PFSK-1 (cell line): ENCODE results near the gene SHLD2.

Experiments
- POLR2AphosphoS5 ChIP-seq: IDR thresholded peaks from 2 replicates; pipeline ENCODE4 v1.6.1; 2012; ENCODE audit warnings: low read depth, mild to moderate bottlenecking, control low read depth, low read length, moderate library complexity
- SIN3A ChIP-seq: IDR thresholded peaks from 2 replicates; pipeline ENCODE4 v1.6.1; 2012; ENCODE audit warnings: mild to moderate bottlenecking, low read length, moderate library complexity, borderline replicate concordance; ENCODE audit not compliant: insufficient read depth
- TAF1 ChIP-seq: IDR thresholded peaks from 2 replicates; pipeline ENCODE4 v1.6.1; 2012; ENCODE audit warnings: low read length, control low read depth, borderline replicate concordance; ENCODE audit not compliant: insufficient read depth
- TF ChIP-seq, protein P1 (sequence below), 2 experiments: IDR thresholded peaks; 2 replicates each; pipeline versions ENCODE4 v1.6.1 to v1.8.0; 2011 to 2012; ENCODE audit warnings: low read depth in 2 of 2, low read length in 2 of 2, control low read depth in 1 of 2, inconsistent platforms in 1 of 2, mild to moderate bottlenecking in 1 of 2, moderate library complexity in 1 of 2; ENCODE audit not compliant: insufficient read depth in 1 of 2

- TF ChIP-seq, protein P1, sequence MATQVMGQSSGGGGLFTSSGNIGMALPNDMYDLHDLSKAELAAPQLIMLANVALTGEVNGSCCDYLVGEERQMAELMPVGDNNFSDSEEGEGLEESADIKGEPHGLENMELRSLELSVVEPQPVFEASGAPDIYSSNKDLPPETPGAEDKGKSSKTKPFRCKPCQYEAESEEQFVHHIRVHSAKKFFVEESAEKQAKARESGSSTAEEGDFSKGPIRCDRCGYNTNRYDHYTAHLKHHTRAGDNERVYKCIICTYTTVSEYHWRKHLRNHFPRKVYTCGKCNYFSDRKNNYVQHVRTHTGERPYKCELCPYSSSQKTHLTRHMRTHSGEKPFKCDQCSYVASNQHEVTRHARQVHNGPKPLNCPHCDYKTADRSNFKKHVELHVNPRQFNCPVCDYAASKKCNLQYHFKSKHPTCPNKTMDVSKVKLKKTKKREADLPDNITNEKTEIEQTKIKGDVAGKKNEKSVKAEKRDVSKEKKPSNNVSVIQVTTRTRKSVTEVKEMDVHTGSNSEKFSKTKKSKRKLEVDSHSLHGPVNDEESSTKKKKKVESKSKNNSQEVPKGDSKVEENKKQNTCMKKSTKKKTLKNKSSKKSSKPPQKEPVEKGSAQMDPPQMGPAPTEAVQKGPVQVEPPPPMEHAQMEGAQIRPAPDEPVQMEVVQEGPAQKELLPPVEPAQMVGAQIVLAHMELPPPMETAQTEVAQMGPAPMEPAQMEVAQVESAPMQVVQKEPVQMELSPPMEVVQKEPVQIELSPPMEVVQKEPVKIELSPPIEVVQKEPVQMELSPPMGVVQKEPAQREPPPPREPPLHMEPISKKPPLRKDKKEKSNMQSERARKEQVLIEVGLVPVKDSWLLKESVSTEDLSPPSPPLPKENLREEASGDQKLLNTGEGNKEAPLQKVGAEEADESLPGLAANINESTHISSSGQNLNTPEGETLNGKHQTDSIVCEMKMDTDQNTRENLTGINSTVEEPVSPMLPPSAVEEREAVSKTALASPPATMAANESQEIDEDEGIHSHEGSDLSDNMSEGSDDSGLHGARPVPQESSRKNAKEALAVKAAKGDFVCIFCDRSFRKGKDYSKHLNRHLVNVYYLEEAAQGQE (IDR thresholded peaks at IDR 0.05; ENCODE audit: insufficient read depth in 1 of 2, low read depth in 2 of 2, low read length in 2 of 2) = no peak
- TF ChIP-seq POLR2AphosphoS5 (no peak), TAF1 (no peak), SIN3A (no peak)
Measured at GRCh38 chr10:87066865-87067264, 28.1 kb upstream of the SHLD2 start.
